CD4-positive, alpha-beta T cell treated with Interleukin-15 for 4 hours (primary cell): ENCODE data around the gene DMPK.

Source experiments
- DNase-seq: peaks from one replicate; pipeline ENCODE4 v3.0.0-alpha.2; 2020; ENCODE audit warnings: low spot score

DMPK gene, protein sequence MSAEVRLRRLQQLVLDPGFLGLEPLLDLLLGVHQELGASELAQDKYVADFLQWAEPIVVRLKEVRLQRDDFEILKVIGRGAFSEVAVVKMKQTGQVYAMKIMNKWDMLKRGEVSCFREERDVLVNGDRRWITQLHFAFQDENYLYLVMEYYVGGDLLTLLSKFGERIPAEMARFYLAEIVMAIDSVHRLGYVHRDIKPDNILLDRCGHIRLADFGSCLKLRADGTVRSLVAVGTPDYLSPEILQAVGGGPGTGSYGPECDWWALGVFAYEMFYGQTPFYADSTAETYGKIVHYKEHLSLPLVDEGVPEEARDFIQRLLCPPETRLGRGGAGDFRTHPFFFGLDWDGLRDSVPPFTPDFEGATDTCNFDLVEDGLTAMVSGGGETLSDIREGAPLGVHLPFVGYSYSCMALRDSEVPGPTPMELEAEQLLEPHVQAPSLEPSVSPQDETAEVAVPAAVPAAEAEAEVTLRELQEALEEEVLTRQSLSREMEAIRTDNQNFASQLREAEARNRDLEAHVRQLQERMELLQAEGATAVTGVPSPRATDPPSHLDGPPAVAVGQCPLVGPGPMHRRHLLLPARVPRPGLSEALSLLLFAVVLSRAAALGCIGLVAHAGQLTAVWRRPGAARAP

DNA sequence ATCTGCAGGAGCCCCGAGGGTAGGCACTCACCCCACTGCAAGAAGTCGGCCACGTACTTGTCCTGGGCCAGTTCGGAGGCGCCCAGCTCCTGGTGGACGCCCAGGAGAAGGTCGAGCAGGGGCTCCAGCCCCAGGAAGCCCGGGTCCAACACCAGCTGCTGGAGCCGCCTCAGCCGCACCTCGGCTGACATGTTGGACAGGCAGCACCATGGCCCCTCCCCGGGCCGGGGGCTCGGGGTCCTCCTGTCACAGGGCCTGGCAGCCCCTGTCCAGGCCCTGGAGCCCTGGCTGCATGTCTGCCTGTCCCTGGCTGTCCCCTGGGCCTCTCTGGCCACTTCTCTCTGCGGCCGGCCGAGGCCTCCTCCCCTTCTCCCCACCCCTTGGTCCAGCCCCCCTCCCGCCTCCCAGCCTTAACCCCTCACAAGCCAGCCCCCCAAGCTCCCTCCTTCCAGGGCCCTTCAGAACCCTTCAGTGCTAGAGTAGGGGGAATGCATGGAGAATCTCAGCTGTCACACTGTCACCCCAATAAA, at the start of gene DMPK:
Gene DMPK, minus strand, starts transcription at position 329 of the 530 bp plus-strand sequence. Its CDS starts 138 bp downstream, at position 191.
- DNase-seq = no peak

DNA sequence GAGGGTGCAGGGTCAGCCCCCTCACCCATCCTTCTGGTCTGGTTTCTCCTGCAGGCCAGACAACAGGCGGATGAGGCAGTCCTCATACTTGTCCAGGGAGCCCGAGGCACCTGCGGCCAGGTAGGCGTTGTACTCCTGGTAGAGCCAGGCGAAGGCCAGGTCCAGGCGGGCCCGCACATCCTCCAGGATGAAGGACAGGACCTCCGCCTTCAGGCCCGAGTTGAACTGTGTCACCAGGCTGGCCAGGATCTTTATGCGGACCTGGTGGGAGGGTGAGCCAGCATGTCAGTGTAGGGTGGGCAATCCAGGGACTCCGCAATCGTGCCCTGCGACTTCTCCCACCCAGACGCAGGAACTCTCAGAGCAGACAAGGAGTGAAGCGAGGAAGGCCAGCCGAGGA, 46.7 kb upstream of the DMPK start:
- DNase-seq = no peak

DNA sequence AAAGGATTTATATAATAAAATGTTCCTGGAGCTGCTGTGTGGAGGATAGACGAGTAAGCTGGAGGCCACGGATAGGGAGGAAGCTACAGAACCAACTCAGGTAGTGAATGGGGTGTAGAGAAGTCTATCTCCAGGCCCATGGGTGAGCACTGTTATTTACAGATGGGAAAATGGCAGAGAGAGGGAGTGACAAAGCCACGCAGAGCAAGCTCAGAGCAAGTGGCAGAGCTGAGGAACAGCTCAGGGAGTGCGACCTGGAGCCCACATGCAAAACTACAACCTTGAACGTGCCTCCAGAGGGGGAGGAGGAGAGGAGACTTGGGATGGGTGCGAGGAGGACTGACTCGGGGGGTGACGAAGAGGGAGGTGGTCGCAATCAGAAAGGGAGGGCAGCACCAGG, 46.2 kb upstream of the DMPK start:
- DNase-seq = no peak

DNA sequence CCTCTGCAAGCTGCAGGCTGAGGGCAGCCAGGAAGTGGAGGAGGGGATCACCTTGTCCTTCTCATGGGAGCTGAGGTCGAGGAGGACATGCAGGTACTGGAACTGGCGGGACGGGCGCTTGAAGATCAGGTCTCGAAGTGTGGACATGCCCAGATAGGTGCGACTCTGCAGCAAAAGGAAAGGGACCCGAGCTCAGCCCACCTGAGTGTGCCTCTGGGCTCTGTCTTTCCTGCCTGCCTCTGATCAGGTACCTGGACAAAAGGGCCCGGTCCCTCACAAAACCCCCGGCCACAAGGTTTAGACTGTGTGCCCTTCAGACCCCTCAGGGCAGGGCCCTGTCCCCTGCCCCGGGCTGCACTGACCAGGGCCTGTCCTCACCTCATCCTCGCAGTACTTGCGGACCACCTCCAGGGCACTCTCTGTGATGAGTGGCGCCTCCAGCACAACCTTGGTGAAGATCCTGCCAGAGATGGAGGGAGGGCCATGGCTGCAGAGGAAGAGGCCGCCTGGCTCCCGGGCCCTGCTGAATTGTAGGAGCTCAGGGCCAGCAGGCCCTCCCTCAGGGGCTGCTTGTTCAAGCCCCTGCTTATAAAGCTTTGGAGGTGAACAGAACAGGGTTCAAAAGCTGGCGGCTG, 45.3 kb upstream of the DMPK start:
- no peak for DNase-seq

DNA sequence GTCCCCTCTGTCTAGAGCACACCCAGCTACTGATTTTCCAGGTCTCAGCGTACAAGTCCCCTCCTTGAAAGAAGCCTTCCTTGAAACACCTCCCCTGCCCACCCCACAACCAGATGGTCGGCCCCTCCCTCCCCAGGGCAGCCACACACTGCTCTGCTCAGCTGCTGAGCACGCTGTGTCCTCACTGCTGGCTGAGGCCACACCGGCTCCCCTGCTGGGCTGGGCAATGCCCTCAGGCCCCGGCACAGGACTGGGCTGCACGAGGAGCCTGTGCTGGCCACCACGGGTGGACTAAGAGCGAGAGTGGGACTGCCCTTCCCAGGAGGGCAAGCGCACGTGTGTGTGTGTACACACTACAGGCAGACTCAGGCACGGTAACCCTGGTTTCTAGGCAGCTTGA, 44.6 kb upstream of the DMPK start:
- DNase-seq = no peak

DNA sequence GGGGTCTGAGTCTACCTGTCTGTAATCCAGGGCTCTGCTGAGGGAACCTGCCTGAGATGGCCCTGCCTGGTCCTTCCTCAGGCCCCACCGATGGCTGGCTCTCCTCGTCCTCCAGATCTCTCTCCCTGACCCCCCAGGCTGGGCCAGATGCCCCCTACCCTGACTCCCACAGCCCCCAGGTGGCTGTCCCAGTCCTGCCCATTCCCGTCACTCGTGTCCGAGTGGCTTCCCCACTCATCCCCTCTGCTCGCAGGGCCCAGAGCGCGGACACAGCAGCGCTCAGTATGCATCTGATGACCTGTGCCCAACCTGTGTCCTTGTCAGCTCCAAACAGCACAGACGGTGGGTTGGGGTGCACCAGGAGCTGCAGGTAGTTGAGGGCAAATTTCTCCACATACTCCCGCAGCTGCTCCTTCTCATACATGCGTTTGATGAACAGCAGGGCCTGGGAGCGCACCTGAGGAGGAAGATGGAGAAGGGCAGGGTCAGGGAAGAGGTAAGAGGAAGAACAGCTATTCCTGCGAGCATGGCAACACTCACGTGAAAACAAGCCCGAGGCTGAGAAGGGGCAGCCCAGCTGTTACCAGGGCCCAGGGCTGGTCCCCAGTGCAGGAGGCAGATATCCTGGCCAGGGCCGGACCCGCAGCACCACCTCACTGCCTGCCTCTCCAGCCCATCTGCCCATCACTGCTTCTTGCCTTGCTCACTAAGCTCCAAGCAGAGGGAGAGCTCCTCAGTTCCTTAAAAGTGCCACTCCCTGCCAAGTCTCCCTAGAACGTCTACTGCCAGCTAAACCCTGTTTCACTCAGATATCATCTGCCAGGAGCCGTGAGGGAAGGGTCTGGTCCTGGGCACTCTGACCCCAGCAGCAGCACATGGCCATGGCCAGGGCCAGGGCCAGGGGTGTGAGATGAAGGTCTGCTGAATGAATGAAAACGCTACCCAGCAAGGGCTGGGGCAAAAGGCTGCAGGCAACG, 43.9 kb upstream of the DMPK start:
- DNase-seq = no peak

DNA sequence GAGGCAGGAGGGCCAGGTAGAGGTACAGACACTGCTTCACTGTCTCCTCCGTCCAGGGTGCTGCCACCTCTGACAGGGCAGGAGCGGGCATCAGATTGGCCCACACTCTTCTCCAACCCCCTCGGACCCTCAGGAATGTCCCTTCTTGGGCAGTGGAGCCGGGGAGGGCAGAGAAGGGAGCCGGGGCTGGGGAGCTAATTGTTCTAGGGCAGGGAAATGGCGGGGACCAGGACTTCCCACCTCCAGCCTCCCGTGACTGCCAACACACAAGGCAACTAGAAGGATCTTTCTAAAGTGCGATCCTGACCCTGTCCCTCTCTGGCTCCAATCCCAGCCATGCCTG, 42.9 kb upstream of the DMPK start:
- DNase-seq = no peak

DNA sequence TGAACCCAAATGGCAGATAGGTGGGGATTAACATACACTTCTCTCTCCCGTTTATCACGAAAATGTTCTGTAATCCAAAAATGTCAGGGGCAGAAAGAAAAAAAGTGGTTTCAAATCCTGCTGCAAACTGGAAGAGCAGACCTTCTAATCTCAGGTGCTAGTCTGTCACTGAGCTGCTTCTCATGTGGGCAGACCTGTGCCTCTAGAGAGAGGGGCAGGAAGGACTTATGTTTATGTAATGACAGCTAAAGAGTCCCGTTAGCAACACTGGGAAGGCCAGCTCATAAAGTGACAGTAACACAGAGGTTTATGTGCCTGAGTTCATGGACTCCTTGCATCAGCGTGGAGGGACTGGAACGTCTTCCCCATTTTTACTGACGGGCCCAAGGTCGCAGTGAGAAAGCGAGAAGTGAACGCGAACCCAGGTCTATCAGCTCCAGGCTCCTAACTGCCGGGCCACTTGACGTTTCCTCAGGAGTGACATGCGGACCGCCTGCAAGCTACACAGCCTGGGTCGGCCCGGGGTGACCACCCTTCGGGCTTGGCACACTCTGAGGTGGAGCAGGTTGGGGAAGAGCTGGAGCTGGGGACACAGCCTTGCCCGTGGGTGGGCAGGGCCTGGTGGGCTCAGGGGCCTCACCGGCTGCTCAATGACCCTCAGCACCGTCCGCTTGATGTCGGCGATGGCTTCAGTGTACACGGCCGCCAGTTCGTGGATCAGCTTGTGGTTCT, 42.4 kb upstream of the DMPK start:
- no peak for DNase-seq

DNA sequence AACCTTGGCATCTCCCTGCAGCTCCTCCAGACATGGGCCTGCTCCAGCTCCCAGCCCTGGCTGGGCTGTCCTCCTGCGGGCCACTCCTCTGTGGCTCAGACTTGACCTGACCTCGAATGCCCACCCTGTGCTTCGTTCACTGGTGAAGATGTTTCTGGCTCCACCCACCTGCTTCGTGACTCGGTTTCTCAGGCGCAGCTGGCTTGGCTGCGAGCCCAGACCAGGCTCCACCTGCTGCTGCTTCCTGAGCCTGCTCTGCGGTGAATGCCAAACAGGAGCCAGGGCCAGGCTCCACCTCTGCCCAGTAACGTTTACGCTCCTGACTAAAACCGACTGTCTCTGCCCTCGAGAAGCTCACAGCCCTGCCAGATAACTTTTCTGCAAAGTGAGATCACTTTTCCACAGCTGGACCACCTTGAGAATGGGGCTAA, 41.8 kb upstream of the DMPK start:
- no peak for DNase-seq

DNA sequence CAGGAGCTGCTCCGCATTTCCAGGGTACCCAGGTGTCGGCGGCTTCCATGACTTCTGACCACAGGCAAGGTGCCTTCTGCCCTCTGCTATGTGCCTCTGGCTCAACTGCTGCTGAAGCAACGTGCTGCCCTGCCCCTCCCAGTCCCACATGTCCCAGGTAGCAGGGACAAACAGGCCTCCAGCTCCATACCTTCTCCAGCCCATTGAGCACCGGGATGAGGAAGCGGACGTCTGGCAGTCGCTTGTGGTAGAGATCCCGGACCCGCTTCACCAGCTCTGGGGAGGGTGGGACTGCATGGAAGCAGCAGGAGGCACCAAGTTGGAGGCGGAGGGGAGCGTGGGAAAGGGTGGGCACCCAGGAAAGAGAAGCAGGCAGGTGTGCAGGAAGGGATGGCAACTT, 40.9 kb upstream of the DMPK start:
- DNase-seq = no peak

DNA sequence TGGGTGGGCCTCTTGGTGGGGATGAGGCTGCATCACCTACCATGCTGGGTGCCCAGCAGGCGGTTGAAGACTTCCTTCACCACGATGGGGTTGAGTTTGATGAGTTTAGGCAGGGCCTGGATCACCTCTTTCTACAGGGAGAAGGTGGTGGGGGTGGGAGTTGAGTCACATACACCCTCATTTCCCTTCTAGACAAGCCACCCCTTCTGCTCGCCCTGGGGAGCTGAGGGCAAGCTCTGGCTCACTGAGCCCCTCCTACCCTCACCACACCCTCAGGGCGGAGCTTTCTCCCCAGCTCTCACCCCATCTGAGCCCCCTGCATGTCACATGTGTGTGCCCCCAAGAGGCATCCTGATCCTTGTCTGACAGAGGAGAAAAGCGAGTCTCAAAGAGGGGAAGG, 40.4 kb upstream of the DMPK start:
- no peak for DNase-seq

DNA sequence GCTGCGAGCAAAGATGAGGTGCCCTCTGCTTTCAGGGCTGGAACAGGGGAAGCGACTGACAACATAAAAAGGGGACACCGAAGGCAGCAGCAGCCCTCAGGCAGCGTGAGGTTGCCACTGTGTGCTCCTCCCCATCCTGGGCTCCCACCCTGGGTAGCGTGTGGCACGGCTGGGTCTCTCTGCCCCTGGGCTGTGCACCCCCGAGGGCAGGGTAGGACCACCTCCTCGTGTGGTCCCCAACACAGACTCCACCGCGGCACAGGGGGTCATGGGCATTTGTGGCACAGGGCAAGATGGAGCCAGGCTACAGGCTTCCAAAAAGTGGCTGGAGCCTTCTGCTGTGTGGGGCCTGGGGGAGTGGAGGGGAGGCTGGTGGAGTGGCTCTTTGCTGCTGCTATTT, 39.3 kb upstream of the DMPK start:
- no peak for DNase-seq

DNA sequence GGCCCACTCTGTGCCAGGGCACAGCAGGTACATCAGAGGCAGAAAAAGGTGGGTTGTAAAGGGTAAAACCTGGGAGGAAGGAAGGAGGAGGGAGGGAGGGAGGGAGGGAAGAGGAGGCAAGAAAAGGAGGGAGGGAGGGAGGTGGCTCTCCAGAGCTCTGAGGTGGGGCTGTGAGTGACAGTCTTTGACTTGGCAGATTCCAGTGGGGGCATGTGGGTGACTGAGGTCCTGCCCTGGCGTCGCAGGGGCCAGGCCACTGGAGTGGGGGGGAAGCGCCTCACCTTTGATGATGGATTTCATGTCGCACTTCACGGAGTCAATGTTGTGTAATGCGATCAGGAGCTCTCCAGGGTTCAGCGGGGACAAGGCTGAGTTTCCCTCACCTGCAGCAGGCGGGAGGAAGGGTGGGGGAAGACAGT, 38.8 kb upstream of the DMPK start:
- DNase-seq = no peak

DNA sequence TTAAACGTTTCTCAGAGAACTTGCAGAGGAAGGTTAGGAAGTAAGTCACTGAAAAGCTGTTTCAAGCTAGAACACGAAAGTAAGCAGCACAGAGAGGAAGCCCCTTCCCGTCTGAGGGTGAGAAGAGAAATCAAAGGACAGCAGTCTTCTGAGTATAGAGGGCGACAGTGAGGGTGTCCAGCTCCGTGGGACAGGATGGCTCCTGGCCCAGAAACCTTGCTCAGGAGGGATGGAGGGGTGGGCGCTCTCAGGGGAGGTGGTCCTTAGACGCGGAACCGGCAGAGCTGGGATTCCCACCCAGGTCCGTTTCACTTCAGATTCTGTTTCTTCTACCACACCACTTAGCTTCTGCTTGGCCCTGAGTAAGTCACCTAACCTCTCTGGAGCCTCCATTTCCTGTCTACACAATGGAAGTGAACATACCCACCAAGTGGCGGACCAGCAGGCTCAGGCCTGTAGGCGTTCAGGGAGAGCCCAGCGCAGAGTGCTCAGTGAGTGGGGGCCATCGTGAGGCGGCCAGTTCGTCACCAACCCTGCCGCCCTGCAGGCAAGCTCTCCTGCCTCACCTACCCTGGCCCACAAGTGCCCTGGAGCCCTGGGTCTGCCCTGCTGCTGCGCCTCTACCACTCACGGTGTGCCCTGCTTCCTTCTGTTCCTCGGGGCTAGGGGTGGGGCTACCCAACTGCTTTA, 38.3 kb upstream of the DMPK start:
- no peak for DNase-seq

DNA sequence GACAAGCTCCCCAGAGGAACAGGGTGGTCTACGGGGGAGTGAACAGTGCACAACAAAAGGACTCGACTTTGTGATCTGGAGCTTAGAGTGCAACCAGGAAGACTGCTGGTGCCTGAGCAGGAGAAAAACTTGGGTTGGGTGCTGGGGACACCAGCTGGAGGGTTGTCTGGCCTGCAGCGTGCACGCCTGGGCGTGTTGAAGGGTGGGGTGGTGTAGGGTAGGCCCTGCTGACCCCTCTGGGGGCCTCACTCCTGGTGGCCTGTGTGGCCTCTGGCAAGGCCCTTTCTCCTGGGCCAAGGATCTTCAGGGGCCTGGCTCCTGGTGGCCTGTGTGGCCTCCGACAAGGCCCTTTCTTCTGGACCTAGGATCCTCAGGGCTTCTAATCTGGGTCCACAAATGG, 37.5 kb upstream of the DMPK start:
- DNase-seq = no peak

DNA sequence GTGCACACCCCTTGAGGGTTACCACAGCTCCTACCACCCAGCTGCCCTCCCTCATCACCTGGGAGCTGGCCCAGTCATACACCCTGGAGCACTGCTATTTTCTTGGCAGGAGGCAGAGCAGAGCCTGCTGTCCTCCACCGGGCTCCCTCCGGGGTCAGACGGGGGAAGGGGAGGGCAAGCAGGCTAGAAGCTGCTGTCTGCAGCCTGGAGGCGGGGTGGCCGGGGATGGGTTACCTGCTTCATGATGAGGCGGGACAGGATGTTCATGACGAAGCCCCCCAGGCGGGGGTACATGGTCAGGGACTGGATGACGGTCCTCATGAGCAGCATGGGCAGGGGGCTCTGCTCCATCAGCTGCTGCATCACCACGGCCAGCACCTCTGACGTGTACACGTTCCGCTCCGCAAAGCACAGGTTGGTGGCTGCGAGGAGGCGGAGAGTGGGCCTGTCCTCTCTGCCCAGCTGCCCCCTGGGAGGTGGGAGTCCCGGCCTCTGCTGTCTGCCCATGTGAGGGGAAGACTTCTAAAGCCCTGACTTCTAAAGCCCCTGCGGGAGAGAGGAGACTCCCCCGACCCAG, 35.5 kb upstream of the DMPK start:
- DNase-seq = no peak

DNA sequence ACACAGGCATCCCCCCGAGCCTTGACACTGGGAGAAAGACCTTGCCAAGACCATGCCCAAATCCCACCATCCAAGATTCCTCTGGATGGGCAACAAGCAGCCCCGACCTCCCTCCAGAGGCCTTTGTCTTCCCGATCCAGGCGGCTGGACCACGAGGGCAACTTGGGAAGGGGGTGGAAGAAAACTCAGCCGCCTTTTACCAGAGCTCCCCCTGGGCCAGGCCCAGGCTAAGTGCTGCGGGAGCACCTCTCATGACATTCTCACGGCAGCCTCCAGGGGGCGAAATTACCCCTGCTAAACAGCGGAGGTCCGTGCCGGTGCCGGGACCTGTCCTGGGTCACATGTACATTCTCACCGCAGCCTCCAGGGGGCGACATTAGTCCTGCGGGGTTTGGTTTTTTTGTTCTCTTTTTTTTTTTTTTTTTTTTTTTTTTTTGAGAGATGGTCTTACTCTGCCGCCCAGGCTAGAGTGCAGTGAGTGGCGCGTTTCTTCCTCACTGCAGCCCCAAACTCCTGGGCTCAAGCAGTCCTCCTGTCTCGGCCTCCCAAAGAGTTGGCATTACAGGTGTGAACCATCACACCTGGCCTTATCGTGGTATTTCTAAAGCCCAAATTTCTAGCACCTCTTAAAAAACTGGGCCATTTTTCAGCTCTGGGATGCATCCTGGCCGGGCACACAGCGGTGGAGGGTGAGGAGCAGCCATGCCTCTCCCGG, 34.9 kb upstream of the DMPK start:
- DNase-seq = peak; percentile 95

DNA sequence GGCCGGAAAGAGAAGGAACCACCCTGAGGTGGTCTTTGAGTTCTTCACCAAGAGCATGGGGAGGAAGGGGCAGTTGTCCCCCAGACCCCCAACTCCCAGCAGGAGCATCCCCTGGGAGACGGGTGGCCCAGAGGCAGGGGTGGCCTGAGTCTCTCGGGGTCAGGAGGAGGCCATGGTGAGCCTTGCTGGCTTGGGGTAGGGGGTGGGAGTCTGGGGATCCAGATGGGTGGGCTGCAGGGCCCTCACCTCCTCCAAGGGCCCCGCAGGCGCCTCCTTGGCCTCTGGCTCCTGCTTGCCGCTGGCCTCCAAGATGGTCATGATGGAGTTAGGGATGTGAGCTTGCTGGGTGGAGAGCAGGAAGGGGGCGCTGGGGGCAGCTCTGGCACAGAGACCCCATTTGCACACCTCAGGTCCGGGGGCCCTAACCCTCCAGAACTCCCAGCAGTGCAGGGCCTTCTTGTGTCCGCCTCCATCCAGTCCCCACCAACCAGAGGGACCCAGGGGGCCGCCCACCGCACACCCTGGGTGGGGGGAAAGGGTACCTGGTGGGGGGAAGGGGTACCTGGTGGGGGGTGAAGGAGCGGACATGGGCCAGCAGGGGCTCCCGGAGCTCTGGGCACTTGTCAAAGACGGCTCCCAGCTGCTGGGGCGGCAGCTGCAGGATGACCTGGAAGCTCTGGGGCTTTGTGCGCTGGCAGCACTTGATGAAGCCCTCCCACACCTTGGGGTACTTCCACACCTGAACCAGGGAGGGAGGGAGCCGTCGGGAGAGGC, 34.1 kb upstream of the DMPK start:
- DNase-seq = no peak
